Gastroesophageal sphincter (tissue), 4 donors: ENCODE results near the gene RSF1. TPM values are rescaled to one million over a fixed set of nuclear protein-coding genes. Genes with fewer than 3 reads are reported as not detected.
"Not testable (repeated sequence)": the region's sequence is repeated elsewhere in the genome, so short reads cannot be mapped to it uniquely, and the experiment has no call there.

Source experiments
- ATAC-seq: fragments of 150-250 bp; one replicate; pipeline ENCODE4 v1.9.1; 2016; ENCODE audit warnings: mild to moderate bottlenecking, moderate library complexity
- H3K27ac ChIP-seq, 4 donors: fragments of 200-600 bp; sonication (generic) in 3 of 4; 1 replicate in 3 of 4; 2 replicates in 1 of 4; pipeline ENCODE4 v1.5.1; 2016 to 2019
- H3K27me3 ChIP-seq: fragments of 200-600 bp; sonication (generic); one replicate; pipeline ENCODE4 v1.5.1; 2019
- H3K36me3 ChIP-seq, 2 donors: fragments of 200-600 bp; sonication (generic); one replicate each; pipeline ENCODE4 v1.5.1; 2019; ENCODE audit warnings: control low read depth in 1 of 2
- H3K4me1 ChIP-seq, 3 donors: fragments of 200-600 bp; sonication (generic); 1 replicate in 2 of 3; 2 replicates in 1 of 3; pipeline ENCODE4 v1.5.1; 2016 to 2019; ENCODE audit warnings: control low read depth in 2 of 3
- H3K4me3 ChIP-seq, 2 donors: fragments of 200-600 bp; sonication (generic); one replicate each; pipeline ENCODE4 v1.5.1; 2019; ENCODE audit warnings: mild to moderate bottlenecking in 1 of 2, moderate library complexity in 1 of 2
- H3K9me3 ChIP-seq, 3 donors: fragments of 200-600 bp; sonication (generic); one replicate each; pipeline ENCODE4 v1.5.1; 2017 to 2019; ENCODE audit warnings: control low read depth in 2 of 3
- CTCF ChIP-seq, 4 experiments: fragments of 200-600 bp in 2 of 4; fragments of 450-650 bp in 2 of 4; sonication (generic) in 1 of 4; IDR thresholded peaks; one replicate each; pipeline ENCODE4 v1.5.1; 2017 to 2019; ENCODE audit warnings: antibody characterized with exemption in 4 of 4, mild to moderate bottlenecking in 2 of 4, moderate library complexity in 2 of 4
- EP300 ChIP-seq: sonication (generic); formaldehyde crosslinking; IDR thresholded peaks from one replicate; pipeline ENCODE4 v1.6.1; 2017; ENCODE audit warnings: antibody characterized with exemption, mild to moderate bottlenecking
- POLR2A ChIP-seq, 2 donors: fragments of 450-650 bp; IDR thresholded peaks; one replicate each; pipeline ENCODE4 v1.6.1; 2017; ENCODE audit warnings: antibody characterized with exemption in 2 of 2, mild to moderate bottlenecking in 2 of 2, moderate library complexity in 1 of 2
- POLR2AphosphoS5 ChIP-seq: sonication (generic); formaldehyde crosslinking; IDR thresholded peaks from one replicate; pipeline ENCODE4 v1.6.1; 2017; ENCODE audit warnings: antibody characterized with exemption
- whole genome bisulfite sequencing, 2 donors: methylation state at CpG; one replicate each; pipeline ENCODE4 v1.1.5; 2018; ENCODE audit warnings: low coverage in 1 of 2; 5-methylcytosine and 5-hydroxymethylcytosine counted together
- total RNA-seq, 4 donors: library from RNA; depleted of rRNA; stranded (reverse); fragments of >200 nt; gene quantifications; one replicate each; pipeline ENCODE4 v1.1.0, GENCODE V29; 2016

RSF1 gene
- total RNA-seq, 4 donors from 2014 or later, result 63.9 to 99.1 (median 80.8) TPM

DNA sequence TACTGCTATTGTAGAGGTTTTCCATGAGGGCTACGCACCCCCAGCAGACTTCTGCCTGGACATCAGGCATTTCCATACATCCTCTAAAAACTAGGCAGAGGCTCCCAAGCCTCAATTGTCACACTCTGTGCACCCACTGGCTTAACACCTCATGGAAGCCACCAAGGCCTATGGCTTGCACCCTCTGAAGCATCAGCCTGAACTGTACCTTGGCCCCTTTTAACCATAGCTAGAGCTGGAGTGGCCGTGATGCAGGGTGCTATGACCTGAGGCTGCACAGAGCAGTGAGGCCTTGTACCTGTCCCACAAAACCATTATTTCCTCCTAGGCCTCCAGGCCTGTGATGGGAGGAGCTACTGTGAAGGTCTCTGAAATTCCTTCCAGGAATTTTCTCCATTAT is 34.3 kb upstream of the RSF1 start:
- TF ChIP-seq EP300 (no peak), POLR2A (IDR thresholded peaks at IDR 0.05) (no peak), POLR2AphosphoS5 (no peak), CTCF (IDR thresholded peaks at IDR 0.05) (no peak)
- Histone ChIP-seq H3K27me3 (no peaks in the 10 kb centered on the region), H3K36me3 (peaks cover 0 to 80% of the 10 kb centered on the region in 2 donors), H3K4me3 (no peak overlapping the region), H3K9me3 (peaks cover 0 to 12% (median 0%) of the 10 kb centered on the region in 3 donors), H3K27ac (no peak overlapping the region), H3K4me1 (peaks cover 0 to 8% (median 0%) of the 10 kb centered on the region in 3 donors)
- no peak for ATAC-seq
- WGBS, 2 donors, result 100% methylated on average over 1 to 2 of the region's 2 CpGs

DNA sequence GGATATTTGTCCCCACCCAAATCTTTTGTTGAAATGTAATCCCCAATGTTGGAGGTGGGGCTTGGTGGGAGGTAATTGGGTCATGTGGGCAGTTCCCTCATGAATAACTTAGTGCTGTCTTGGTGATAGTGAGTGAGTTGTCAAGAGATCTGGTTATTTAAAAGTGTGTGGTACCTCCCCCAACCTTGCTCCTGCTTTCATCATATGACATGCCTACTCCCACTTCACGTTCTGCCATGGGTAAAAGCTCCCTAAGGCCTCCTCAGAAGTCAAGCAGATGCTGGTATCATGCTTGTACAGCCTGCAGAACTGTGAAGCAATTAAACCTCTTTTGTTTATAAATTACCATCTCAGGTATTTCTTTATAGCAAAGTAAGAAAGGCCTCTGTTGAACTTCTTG is 31.0 kb upstream of the RSF1 start:
- peaks cover 0 to 8% (median 0%) of the 10 kb centered on the region in 3 donors for H3K4me1 ChIP-seq
- no peak overlapping the region for H3K27ac ChIP-seq
- peaks cover 0 to 82% of the 10 kb centered on the region in 2 donors for H3K36me3 ChIP-seq
- H3K9me3 ChIP-seq, result peaks cover 0 to 12% (median 0%) of the 10 kb centered on the region in 3 donors
- H3K4me3 ChIP-seq, result no peak overlapping the region
- 44 to 50% methylated on average over 1 of the region's 1 CpG for WGBS, 2 donors
- no peak for ATAC-seq
- no peaks in the 10 kb centered on the region for H3K27me3 ChIP-seq
- TF ChIP-seq CTCF (IDR thresholded peaks at IDR 0.05) (no peak), EP300 (no peak), POLR2A (IDR thresholded peaks at IDR 0.05) (no peak), POLR2AphosphoS5 (no peak)

DNA sequence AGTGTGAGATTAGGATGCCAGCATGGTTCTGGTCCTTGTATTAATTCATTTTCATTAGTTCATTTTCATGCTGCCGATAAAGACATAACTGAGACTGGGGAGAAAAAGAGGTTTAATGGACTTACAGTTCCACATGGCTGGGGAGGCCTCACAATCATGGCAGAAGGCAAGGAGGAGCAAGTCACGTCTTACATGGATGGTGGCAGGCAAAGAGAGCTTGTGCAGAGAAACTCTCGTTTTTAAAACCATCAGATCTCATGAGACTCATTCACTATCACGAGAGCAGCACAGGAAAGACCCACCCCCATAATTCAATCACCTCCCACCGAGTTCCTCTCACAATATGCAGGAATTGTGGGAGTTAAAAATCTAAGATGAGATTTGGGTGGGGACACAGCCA is 23.2 kb upstream of the RSF1 start:
- not testable (repeated sequence) for H3K27me3 ChIP-seq
- WGBS, 2 donors, result 77 to 79% methylated on average over 4 to 5 of the region's 5 CpGs
- peaks cover 0 to 79% of the 10 kb centered on the region in 2 donors for H3K36me3 ChIP-seq

GRCh38 chr11:77842441-77843121 is 22.1 kb upstream of the RSF1 start:
- H3K27me3 ChIP-seq, result no peaks in the 10 kb centered on the region
- 69 to 70% methylated on average over 1 of the region's 1 CpG for WGBS, 2 donors
- H3K27ac ChIP-seq, result no peak overlapping the region
- peaks cover 0 to 75% of the 10 kb centered on the region in 2 donors for H3K36me3 ChIP-seq
- H3K9me3 ChIP-seq, result no peaks in the 10 kb centered on the region
- no peak for ATAC-seq
- no peak overlapping the region for H3K4me3 ChIP-seq
- TF ChIP-seq CTCF (IDR thresholded peaks at IDR 0.05) (no peak), EP300 (no peak), POLR2A (IDR thresholded peaks at IDR 0.05) (no peak), POLR2AphosphoS5 (no peak)
- H3K4me1 ChIP-seq, result no peaks in the 10 kb centered on the region

More for the DNA sequence above, 23.2 kb upstream of the RSF1 start:
- not testable (repeated sequence) for ATAC-seq, H3K4me1 ChIP-seq, H3K4me3 ChIP-seq, H3K9me3 ChIP-seq, H3K27ac ChIP-seq

DNA sequence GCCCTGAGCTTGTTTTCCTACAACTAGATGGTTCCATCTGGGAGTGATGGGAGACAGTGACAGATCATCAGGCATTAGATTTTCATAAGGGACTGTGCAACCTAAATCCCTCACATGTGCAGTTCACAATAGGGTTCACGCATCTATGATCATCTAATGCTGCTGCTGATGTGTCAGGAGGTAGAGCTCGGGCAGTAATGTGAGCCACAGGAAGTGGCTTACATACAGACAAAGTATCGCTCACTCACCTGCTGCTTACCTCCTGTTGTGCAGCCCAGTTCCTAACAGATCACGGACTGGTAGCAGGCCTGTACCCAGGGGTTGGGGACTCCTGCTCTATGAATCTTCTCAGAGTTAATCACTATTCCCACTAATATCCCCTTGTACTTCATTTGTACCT is 12.8 kb upstream of the RSF1 start:
- Histone ChIP-seq H3K4me3 (no peak overlapping the region), H3K27ac (no peak overlapping the region), H3K27me3 (no peaks in the 10 kb centered on the region), H3K4me1 (no peaks in the 10 kb centered on the region), H3K9me3 (no peaks in the 10 kb centered on the region), H3K36me3 (peaks cover 0 to 14% of the 10 kb centered on the region in 2 donors)
- ATAC-seq, result no peak
- 92 to 100% methylated on average over 3 to 4 of the region's 4 CpGs for WGBS, 2 donors
- no peak for TF ChIP-seq POLR2AphosphoS5
- TF ChIP-seq CTCF (IDR thresholded peaks at IDR 0.05), result no peak
- no peak for TF ChIP-seq EP300
- TF ChIP-seq POLR2A (IDR thresholded peaks at IDR 0.05), result no peak
